ENCODE measurements around the gene ANKMY1. TPM values are rescaled to one million over a fixed set of nuclear protein-coding genes. Genes with fewer than 3 reads are reported as not detected.

ANKMY1 gene
- total and polyA plus RNA-seq, 2 of the 8 experiments (the other 6 are each of a cell fraction or from before 2014, with no cell fraction given), result 4.5 to 4.8 TPM

GRCh38 chr2:240498171-240498957 lies 59.4 kb downstream of the ANKMY1 start:
- Histone ChIP-seq H3K9me3 (ENCODE audit: insufficient read depth in 2 of 2, low read depth in 1 of 2, low read length in 1 of 2) (peaks cover 14 to 16% of the 10 kb centered on the region in 2 experiments), H3K4me2 (ENCODE audit: insufficient read depth in 1 of 2, low read depth in 2 of 2, low read length in 2 of 2) (no peak overlapping the region), H2AFZ (ENCODE audit: low read length) (no peak overlapping the region), H3K18ac (ENCODE audit: extremely low read depth, low read length) (no peak overlapping the region), H3K79me1 (ENCODE audit: low read depth, low read length) (no peaks in the 10 kb centered on the region), H3K9ac (replicated peaks in 1 of 4; ENCODE audit: extremely low read depth in 1 of 4, low read depth in 3 of 4, low read length in 3 of 4) (no peak overlapping the region), H3K27ac (ENCODE audit: low read depth, low read length) (no peak overlapping the region), H3K23ac (ENCODE audit: insufficient read length) (no peak overlapping the region), H2BK5ac (ENCODE audit: low read depth, low read length) (no peak overlapping the region), H3K36me3 (ENCODE audit: control insufficient read depth in 2 of 4, insufficient read depth in 4 of 4, low read length in 3 of 4) (no peaks in the 10 kb centered on the region), H2BK120ac (replicated peaks; ENCODE audit: low read depth, low read length) (no peak overlapping the region), H3K23me2 (ENCODE audit: low read depth, low read length) (no peaks in the 10 kb centered on the region), H3K4me3 (ENCODE audit: extremely low read depth in 1 of 4, insufficient read depth in 2 of 4, low read depth in 3 of 4, low read length in 4 of 4) (no peak overlapping the region), H3K14ac (ENCODE audit: insufficient read length) (no peak overlapping the region), H4K5ac (ENCODE audit: insufficient read length, low read depth, low read length) (no peak overlapping the region), H4K8ac (ENCODE audit: extremely low read depth, insufficient read depth, low read length) (no peak overlapping the region), H4K20me1 (replicated peaks in 1 of 2; ENCODE audit: control insufficient read depth in 1 of 2, insufficient read depth in 2 of 2, low read length in 2 of 2) (peaks cover 0 to 3% of the 10 kb centered on the region in 2 experiments), H3K56ac (replicated peaks; ENCODE audit: insufficient read length, low read depth, low read length) (no peak overlapping the region), H3K4ac (replicated peaks; ENCODE audit: insufficient read length, low read depth, low read length) (no peak overlapping the region), H2AK5ac (ENCODE audit: low read depth, low read length) (no peak overlapping the region), H3K4me1 (replicated peaks in 1 of 4; ENCODE audit: control insufficient read depth in 3 of 4, insufficient read depth in 4 of 4, low read length in 3 of 4) (no peaks in the 10 kb centered on the region), H3K27me3 (replicated peaks in 1 of 4; ENCODE audit: control insufficient read depth in 3 of 4, extremely low read depth in 1 of 4, insufficient read depth in 3 of 4, low read length in 3 of 4) (0 out of 7 replicates have a peak, but pooled peaks cover 0 to 3% (median 0%) of the 10 kb centered on the region in 4 experiments), H2BK20ac (ENCODE audit: low read length) (no peak overlapping the region), H2BK12ac (ENCODE audit: low read depth, low read length) (no peak overlapping the region), H3K79me2 (ENCODE audit: control insufficient read depth in 1 of 2, insufficient read depth in 2 of 2, low read length in 2 of 2) (no peaks in the 10 kb centered on the region), H4K91ac (replicated peaks; ENCODE audit: insufficient read length, low read length) (no peak overlapping the region), H2BK15ac (ENCODE audit: low read length) (no peak overlapping the region)
- 90% methylated on average over 4 of the region's 13 CpGs; no CpG with 5 or more reads in 1 of the 2 experiments for WGBS, 2 experiments (ENCODE audit: extremely low coverage in 1 of 2, insufficient coverage in 1 of 2, insufficient read length in 1 of 2, insufficient replicate concordance in 2 of 2, low coverage in 1 of 2, low lambda C conversion rate in 2 of 2, missing lambda C conversion rate in 1 of 2)
- DNase-seq (ENCODE audit: low read depth in 1 of 2, low spot score in 2 of 2), result no peak
- ChIA-PET CTCF (ENCODE audit: partially characterized antibody) (interaction anchor here (0.8 to 2.9 kb wide), 3 partner anchors 16 to 23 kb away, joined by 3 to 17 read pairs (median 4); no protein-coding TSS in a partner anchor), POLR2A (ENCODE audit: partially characterized antibody) (no interaction called here)
- no peak for FAIRE-seq
- TF ChIP-seq SP1 (IDR thresholded peaks at IDR 0.05; ENCODE audit: low read depth, low read length) (no peak), NANOG (IDR thresholded peaks at IDR 0.05; ENCODE audit: insufficient read depth, low read depth, low read length, poor library complexity, severe bottlenecking) (no peak), TEAD4 (IDR thresholded peaks at IDR 0.05; ENCODE audit: low read depth, low read length) (no peak), GTF2F1 (IDR thresholded peaks at IDR 0.05; ENCODE audit: borderline replicate concordance, low read depth, low read length) (no peak), ATF2 (IDR thresholded peaks at IDR 0.05; ENCODE audit: low read length) (no peak), CREB1 (IDR thresholded peaks at IDR 0.05) (no peak), CBX8 (IDR thresholded peaks at IDR 0.05; ENCODE audit: borderline replicate concordance, low read depth, low read length) (no peak), CHD1 (IDR thresholded peaks at IDR 0.05; ENCODE audit: low read depth, low read length) (no peak), KDM1A (IDR thresholded peaks at IDR 0.05; ENCODE audit: borderline replicate concordance, low read length) (no peak), SAP30 (IDR thresholded peaks at IDR 0.05; ENCODE audit: insufficient read depth, insufficient replicate concordance, low read length) (no peak), RBBP5 (IDR thresholded peaks at IDR 0.05; ENCODE audit: borderline replicate concordance, low read depth, low read length) (no peak)
